ENCODE measurements around the gene TTC21A. TPM values are rescaled to one million over a fixed set of nuclear protein-coding genes. Genes with fewer than 3 reads are reported as not detected.

The TTC21A gene
- total and polyA plus RNA-seq, 4 donors, result 6.1 to 30.4 (median 11.7) TPM

DNA sequence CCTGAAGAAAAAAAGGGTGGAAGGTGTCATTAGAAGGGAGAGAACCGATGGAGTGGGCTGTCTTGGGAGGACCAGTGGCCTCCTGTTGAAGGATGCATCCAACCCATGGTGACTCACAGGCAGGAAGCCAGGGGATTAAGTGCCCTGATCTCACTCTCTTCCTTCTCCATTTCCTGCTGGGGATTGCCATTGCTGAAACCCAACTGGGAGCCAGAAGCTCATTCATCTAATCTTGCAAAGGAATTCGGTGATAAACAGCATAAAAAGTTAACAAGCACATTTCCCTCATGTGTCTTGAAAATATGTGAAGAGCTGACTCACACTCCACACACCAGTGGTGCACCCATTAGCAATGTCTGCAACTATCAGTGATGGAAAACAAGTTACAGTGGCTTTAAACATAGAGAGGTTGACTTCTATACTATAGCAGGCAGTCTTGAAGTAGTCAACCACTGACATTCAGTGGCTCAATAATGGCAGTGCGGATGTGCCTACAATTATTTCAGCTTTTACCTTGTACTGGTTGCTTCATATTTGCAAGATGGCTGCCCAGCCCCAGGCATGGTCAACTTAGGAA, 58.7 kb downstream of the TTC21A start:
- WGBS, 2 donors, result 57 to 68% methylated on average over 3 of the region's 3 CpGs
- H3K9ac ChIP-seq (ENCODE audit: insufficient read depth in 1 of 2, low read length in 2 of 2), result no peak overlapping the region

DNA sequence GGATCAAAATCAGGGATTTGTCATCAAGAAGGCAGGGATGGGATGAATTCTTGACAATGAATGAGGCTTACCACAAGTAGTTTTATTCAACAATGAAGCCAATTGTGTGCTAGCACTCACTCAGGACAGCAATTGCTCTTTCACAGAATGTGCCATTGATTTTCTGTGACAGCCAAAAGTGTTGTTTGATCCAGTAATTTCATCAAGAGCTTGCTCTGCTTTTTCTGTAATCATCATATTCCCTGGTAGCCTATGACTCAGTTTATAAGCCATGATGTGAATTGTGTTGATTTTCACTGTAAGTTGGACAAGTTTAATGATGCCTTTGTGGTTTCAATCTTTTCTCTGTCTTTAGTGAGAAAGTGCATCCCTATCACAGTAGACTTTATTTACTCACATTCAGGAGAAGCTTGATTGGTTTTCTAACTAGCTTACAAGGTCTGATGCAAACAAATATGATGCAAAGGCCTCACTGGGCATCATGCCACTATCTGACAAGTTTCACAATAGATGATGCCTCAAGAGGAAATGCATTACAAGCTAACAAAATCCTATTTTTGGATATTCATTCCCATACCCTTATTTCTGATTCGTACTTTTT, 59.6 kb downstream of the TTC21A start:
- Histone ChIP-seq H3K4me3 (no peak overlapping the region), H3K4me1 (ENCODE audit: control insufficient read depth in 5 of 5, insufficient read depth in 5 of 5, low read length in 5 of 5) (peaks cover 3 to 34% (median 9%) of the 10 kb centered on the region in 5 donors), H3K36me3 (ENCODE audit: control insufficient read depth in 4 of 4, insufficient read depth in 4 of 4, low read length in 4 of 4) (no peaks in the 10 kb centered on the region), H3K27ac (ENCODE audit: low read depth in 1 of 2, low read length in 1 of 2) (peak overlapping the region; percentile 38 to 71), H3K9me3 (ENCODE audit: control insufficient read depth in 4 of 4, insufficient read depth in 3 of 4, low read length in 3 of 4) (no peaks in the 10 kb centered on the region), H3K9ac (ENCODE audit: insufficient read depth in 1 of 2, low read length in 2 of 2) (peak overlapping the region in 1 of 2 donors; percentile 24), H3K27me3 (ENCODE audit: control insufficient read depth in 3 of 3, insufficient read depth in 3 of 3, low read length in 2 of 3) (no peaks in the 10 kb centered on the region)
- 26 to 41% methylated on average over 1 of the region's 1 CpG for WGBS, 2 donors
- TF ChIP-seq, protein P1, sequence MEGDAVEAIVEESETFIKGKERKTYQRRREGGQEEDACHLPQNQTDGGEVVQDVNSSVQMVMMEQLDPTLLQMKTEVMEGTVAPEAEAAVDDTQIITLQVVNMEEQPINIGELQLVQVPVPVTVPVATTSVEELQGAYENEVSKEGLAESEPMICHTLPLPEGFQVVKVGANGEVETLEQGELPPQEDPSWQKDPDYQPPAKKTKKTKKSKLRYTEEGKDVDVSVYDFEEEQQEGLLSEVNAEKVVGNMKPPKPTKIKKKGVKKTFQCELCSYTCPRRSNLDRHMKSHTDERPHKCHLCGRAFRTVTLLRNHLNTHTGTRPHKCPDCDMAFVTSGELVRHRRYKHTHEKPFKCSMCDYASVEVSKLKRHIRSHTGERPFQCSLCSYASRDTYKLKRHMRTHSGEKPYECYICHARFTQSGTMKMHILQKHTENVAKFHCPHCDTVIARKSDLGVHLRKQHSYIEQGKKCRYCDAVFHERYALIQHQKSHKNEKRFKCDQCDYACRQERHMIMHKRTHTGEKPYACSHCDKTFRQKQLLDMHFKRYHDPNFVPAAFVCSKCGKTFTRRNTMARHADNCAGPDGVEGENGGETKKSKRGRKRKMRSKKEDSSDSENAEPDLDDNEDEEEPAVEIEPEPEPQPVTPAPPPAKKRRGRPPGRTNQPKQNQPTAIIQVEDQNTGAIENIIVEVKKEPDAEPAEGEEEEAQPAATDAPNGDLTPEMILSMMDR (IDR thresholded peaks at IDR 0.05; ENCODE audit: control extremely low read depth, extremely low read depth), result no peak
- peak; percentile 86 to 96 (median 94) for DNase-seq
- ATAC-seq (ENCODE audit: insufficient read depth, low FRiP score), result no peak

More for the DNA sequence above, 58.7 kb downstream of the TTC21A start:
- DNase-seq (peak in 2 of 3 donors; percentile 19 to 43), ATAC-seq (ENCODE audit: insufficient read depth, low FRiP score) (peak; percentile 47)
- H3K27ac ChIP-seq (ENCODE audit: low read depth in 1 of 2, low read length in 1 of 2), result peak overlapping the region; percentile 38 to 71
- H3K36me3 ChIP-seq (ENCODE audit: control insufficient read depth in 4 of 4, insufficient read depth in 4 of 4, low read length in 4 of 4), result no peaks in the 10 kb centered on the region
- no peaks in the 10 kb centered on the region for H3K27me3 ChIP-seq (ENCODE audit: control insufficient read depth in 3 of 3, insufficient read depth in 3 of 3, low read length in 2 of 3)
- H3K9me3 ChIP-seq (ENCODE audit: control insufficient read depth in 4 of 4, insufficient read depth in 3 of 4, low read length in 3 of 4), result no peaks in the 10 kb centered on the region
- TF ChIP-seq, protein P1 (IDR thresholded peaks at IDR 0.05; ENCODE audit: control extremely low read depth, extremely low read depth), result no peak
- no peak overlapping the region for H3K4me3 ChIP-seq
- H3K4me1 ChIP-seq (ENCODE audit: control insufficient read depth in 5 of 5, insufficient read depth in 5 of 5, low read length in 5 of 5), result peaks cover 3 to 34% (median 9%) of the 10 kb centered on the region in 5 donors

DNA sequence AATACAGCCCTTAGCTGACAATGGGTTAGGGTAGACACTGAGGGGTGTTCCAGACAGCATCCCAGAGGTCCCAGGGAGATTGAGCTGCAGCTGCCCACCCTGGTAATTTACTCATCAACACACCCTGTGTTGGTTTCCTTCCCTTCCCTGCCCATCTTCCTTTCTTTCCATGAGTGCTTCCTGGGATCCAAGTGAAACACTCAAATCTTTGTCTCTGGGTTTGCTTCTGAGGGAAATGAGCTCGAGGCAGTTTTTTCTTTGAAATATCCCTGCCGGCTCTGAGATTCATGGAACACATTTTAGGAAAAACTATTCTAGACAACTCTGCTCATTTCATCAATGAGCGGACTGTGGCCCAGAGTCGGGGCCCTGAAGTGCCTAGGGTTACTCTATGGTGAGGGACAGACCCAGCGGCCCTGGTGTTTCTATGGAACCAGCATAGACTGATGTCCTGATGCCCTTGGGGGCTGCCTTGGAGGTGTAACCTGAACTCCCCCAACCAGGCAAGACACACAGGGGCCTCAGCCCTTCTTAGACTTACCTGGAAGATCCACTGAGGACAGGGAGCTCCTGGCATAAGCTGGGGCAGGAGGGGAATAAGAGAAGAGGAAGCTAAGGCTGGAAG, 60.8 kb downstream of the TTC21A start:
- Histone ChIP-seq H3K9ac (ENCODE audit: insufficient read depth in 1 of 2, low read length in 2 of 2) (no peak overlapping the region), H3K27ac (ENCODE audit: low read depth in 1 of 2, low read length in 1 of 2) (peak overlapping the region in 1 of 2 donors; percentile 5), H3K36me3 (ENCODE audit: control insufficient read depth in 4 of 4, insufficient read depth in 4 of 4, low read length in 4 of 4) (no peaks in the 10 kb centered on the region), H3K4me1 (ENCODE audit: control insufficient read depth in 5 of 5, insufficient read depth in 5 of 5, low read length in 5 of 5) (peaks cover 3 to 34% (median 9%) of the 10 kb centered on the region in 5 donors), H3K4me3 (no peak overlapping the region), H3K27me3 (ENCODE audit: control insufficient read depth in 3 of 3, insufficient read depth in 3 of 3, low read length in 2 of 3) (no peaks in the 10 kb centered on the region), H3K9me3 (ENCODE audit: control insufficient read depth in 4 of 4, insufficient read depth in 3 of 4, low read length in 3 of 4) (no peaks in the 10 kb centered on the region)
- 86% methylated on average over 5 of the region's 5 CpGs for WGBS, 2 donors
- ATAC-seq (ENCODE audit: insufficient read depth, low FRiP score) (no peak), DNase-seq (no peak)
- TF ChIP-seq, protein P1 (IDR thresholded peaks at IDR 0.05; ENCODE audit: control extremely low read depth, extremely low read depth), result no peak

All from lung (tissue), 12 donors.